ENCODE measurements around the gene KIF17. TPM values are rescaled to one million over a fixed set of nuclear protein-coding genes. Genes with fewer than 3 reads are reported as not detected.
A peak's percentile ranks its signal among the peaks of the same experiment; 100 is the strongest.

The KIF17 gene
- total RNA-seq, 1 donor, result 2.2 TPM

DNA sequence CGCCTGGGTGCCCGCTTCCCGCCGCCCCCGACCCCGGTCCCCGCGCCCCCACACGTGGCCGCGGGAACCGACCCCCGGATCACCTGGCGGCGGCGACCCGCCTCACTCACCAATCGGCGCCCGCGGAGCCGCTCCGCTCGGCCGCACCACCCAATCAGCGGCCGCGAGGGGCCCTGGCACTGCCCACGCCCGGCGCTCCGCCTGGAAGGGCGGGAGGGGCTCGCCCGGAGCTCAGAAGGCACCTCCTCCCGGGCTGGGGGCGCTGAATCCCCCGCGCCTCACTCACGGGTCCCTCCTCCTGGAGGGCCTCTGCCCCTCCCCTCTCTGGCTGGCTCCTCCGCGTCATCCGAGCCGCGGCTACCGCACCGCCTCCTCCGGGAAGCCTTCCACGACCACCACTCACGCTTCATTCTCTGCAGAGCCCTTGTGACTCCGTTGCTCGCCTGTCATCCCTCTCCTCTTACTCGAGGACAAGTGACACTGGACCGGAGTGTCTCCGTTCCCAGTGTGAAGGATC lies 14.3 kb upstream of the KIF17 start:
- peak; percentile 55 for DNase-seq (ENCODE audit: low read depth)
- TF ChIP-seq, protein P1, sequence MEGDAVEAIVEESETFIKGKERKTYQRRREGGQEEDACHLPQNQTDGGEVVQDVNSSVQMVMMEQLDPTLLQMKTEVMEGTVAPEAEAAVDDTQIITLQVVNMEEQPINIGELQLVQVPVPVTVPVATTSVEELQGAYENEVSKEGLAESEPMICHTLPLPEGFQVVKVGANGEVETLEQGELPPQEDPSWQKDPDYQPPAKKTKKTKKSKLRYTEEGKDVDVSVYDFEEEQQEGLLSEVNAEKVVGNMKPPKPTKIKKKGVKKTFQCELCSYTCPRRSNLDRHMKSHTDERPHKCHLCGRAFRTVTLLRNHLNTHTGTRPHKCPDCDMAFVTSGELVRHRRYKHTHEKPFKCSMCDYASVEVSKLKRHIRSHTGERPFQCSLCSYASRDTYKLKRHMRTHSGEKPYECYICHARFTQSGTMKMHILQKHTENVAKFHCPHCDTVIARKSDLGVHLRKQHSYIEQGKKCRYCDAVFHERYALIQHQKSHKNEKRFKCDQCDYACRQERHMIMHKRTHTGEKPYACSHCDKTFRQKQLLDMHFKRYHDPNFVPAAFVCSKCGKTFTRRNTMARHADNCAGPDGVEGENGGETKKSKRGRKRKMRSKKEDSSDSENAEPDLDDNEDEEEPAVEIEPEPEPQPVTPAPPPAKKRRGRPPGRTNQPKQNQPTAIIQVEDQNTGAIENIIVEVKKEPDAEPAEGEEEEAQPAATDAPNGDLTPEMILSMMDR (IDR thresholded peaks at IDR 0.05; ENCODE audit: insufficient read depth, low read depth, low read length), result no peak
- peak overlapping the region; percentile 62 for H3K4me3 ChIP-seq (ENCODE audit: low read depth, low read length)

DNA sequence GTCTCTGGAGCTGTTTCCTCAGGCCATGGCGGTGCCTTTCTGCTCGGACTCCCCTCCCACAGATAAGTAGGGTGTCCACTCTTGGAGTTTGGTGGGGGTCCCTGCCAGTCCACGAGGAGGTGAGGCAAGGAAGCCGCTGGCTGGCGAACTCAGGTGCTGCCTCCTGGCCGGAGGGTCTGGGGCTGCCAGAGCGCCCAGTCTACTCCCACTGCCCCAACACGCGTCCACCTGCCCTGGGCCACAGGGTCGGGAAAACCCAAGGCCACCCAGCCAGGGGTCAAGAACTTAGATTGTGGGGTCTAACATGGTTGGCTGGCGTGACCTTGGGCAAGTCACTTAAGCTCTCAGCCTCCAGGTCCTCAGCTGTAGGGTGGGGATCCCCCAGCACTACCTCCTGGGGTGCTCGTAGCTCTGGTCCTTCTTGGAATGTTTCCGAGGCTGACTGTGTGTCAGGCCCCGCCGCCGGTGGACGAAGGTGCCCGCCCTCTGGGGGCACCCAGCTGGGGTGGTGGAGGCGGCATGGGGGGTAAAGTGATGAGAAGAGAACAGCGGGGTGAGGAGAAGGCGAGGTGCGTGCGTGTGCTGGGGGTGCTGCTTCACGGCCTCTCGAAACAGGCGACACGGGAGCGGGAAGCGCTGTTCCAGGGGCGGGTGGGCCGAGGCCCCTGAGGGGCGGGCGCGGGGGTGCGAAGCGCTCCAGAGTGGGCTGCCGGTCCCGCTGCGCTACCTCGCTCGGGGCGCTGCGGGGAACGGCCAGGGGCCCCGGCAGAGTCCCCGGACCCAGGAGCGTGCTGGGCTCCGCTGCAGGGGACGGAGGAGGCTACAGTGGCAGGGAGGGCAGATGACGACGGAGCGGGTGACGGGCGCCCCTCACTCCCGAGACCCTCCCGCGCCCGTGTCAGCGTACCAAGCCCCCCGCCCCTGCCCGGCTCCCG lies 13.5 kb upstream of the KIF17 start:
- peak overlapping the region; percentile 62 for H3K4me3 ChIP-seq (ENCODE audit: low read depth, low read length)
- DNase-seq (ENCODE audit: low read depth), result no peak

DNA sequence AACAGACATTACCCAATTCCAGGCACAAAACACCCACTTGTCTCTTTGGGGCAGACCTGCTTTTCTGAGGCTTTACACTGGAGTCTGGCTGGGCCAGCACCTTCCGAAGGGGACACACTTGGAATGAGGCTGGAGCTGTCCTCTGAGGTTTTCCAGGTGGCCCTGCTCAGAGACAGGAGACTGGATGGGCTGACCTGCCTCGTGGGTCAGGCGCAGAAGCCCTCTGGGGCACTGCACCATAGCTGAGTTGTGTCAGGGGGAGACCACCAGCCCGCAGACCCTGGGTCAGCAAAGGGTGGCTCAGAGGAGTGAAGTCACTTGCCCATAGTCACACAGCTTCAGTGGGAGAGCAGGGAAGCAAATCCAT lies 12.9 kb upstream of the KIF17 start:
- no peak for DNase-seq (ENCODE audit: low read depth)
- TF ChIP-seq, protein P1 (IDR thresholded peaks at IDR 0.05; ENCODE audit: insufficient read depth, low read depth, low read length), result no peak
- H3K4me3 ChIP-seq (ENCODE audit: low read depth, low read length), result no peak overlapping the region

More for the DNA sequence above, 13.5 kb upstream of the KIF17 start:
- TF ChIP-seq, protein P1 (IDR thresholded peaks at IDR 0.05; ENCODE audit: insufficient read depth, low read depth, low read length), result no peak

DNA sequence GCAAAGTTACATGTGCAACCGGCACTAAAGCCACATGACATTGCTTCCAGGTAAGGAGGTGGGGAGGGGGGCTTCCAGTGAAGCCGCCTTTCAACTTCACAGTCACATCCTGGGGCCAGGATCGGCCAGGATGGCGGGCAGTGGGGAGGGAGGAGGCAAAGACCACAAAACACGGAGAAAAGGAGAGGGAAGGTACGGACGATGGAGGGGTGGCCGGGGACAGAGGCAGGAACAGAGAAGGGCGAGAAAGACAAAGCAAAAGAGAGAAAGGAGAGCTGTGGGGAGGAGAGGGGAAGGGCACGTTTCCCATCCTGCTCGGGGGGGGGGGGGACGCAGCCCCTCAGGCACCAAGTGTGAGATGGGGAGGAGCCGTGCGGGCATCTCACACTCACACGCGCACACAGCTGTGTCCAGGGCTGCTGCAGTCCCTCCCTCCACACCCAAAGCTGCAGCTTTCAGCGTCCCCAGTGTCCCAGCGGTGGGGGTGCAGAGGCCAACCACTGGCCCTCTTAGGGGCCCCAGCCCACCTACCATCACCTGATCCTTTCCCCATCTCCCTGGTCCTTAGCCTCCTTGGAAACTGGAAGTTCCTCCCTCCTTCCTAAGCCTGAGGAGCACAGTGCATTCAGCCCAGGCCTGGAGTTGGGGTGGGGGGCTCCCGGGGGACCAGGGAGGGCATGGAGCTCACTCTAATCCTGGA lies 12.3 kb upstream of the KIF17 start:
- no peak for DNase-seq (ENCODE audit: low read depth)
- no peak overlapping the region for H3K4me3 ChIP-seq (ENCODE audit: low read depth, low read length)
- TF ChIP-seq, protein P1 (IDR thresholded peaks at IDR 0.05; ENCODE audit: insufficient read depth, low read depth, low read length), result no peak

DNA sequence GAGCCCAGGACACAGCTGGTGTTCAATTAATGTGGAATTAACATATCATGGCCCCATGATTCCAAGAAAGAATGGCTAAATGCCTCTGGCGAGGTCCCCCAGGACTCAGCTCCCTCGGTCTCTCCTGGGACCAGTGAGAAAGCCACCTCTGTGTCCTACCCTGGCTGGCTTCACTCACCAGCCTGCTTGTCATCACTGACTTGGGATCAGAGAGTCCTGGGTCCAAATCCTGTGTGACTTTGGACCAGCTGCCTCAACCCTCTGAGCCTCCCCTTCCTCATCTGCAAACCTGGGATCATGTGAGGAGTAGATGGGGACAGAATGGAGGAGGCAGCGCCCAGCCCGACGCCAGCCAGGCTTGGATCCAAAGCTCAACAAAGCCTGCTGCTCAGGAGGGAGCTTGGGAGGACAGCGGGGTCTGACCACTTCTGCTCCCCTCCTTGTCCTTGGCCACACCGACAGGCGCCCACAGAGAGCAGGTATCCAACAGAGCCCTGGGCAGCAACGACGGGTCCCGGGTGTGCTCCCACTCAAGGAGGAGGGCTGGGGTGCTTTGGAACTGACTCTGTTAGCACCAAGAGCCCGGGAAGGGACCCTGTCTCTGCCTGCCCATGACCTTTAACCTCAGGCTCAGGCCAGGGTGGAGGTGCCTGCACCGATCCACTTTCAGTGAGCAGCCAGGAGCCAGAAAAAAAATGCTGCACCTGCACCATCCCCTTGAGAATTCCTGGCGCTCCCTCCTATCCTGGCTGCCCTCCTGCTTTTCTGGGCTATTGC lies 11.5 kb upstream of the KIF17 start:
- no peak overlapping the region for H3K4me3 ChIP-seq (ENCODE audit: low read depth, low read length)
- TF ChIP-seq, protein P1 (IDR thresholded peaks at IDR 0.05; ENCODE audit: insufficient read depth, low read depth, low read length), result no peak
- DNase-seq (ENCODE audit: low read depth), result no peak

DNA sequence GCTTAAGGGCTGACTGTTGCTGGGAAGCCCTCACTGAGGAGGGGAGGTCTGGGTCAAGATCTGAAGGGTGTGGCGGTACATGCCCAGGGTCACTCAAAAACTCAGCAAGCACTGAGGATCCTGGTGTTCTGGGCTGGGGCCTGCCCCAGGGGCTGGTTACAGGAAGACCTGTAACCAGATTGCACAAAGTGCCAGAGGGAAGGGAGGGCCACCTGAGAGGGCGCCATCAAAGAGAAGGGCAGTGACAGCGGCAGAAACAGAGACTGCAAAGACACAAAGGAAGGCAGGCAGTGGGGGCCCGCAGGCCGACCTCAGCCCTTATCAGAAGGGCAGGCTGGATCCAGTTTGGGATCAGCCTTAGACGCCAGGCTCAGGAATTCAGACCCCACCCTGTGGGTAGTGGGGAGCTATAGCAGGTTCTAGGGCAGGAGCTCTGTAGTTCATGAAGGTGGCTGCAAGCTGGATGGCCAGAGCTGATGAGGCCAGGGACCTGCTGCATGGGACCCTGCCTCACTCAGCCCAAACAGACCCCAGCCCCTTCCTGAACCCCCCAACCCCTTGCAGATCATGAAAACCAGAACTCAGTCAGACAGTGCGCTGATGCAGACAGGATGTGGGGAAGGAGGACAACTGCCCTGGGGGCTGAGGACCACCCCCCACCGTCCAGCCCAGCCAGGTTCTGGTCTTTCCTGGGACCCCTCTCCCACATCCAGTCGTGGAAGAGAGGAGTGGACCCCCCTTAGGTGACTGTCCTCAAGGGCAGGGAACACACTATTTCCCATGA lies 10.8 kb upstream of the KIF17 start:
- DNase-seq (ENCODE audit: low read depth), result no peak
- H3K4me3 ChIP-seq (ENCODE audit: low read depth, low read length), result no peak overlapping the region
- TF ChIP-seq, protein P1 (IDR thresholded peaks at IDR 0.05; ENCODE audit: insufficient read depth, low read depth, low read length), result no peak
